Heart left ventricle (tissue), 16 donors: Measurements from ENCODE around the gene LILRA1. TPM values are rescaled to one million over a fixed set of nuclear protein-coding genes. Genes with fewer than 3 reads are reported as not detected.
"Not testable (repeated sequence)": the region's sequence is repeated elsewhere in the genome, so short reads cannot be mapped to it uniquely, and the experiment has no call there.

Source experiments
- ATAC-seq, 4 donors: fragments of 200-7000 bp; cut with Tn5 transposase; one replicate each; pipeline ENCODE4 v1.9.1; 2020 to 2022; ENCODE audit warnings: moderate library complexity in 4 of 4, mild to moderate bottlenecking in 3 of 4, moderate number of reproducible peaks in 1 of 4
- DNase-seq, 5 donors: peaks; one replicate each; pipeline ENCODE4 v3.0.0-alpha.2; 2020
- H3K27ac ChIP-seq, 12 donors: fragments of 200-600 bp; sonication (generic) in 4 of 12; one replicate each; pipeline versions ENCODE4 v1.5.0 to v1.8.0; 2016 to 2022; ENCODE audit warnings: mild to moderate bottlenecking in 2 of 12
- H3K27me3 ChIP-seq, 9 donors: fragments of 200-600 bp; sonication (generic) in 2 of 9; one replicate each; pipeline versions ENCODE4 v1.5.1 to v1.8.0; 2016 to 2022; ENCODE audit warnings: mild to moderate bottlenecking in 3 of 9
- H3K36me3 ChIP-seq, 9 donors: fragments of 200-600 bp; sonication (generic) in 2 of 9; one replicate each; pipeline versions ENCODE4 v1.5.0 to v1.8.0; 2018 to 2022; ENCODE audit warnings: mild to moderate bottlenecking in 2 of 9
- H3K4me1 ChIP-seq, 12 donors: fragments of 200-600 bp; sonication (generic) in 4 of 12; one replicate each; pipeline versions ENCODE4 v1.5.0 to v1.8.0; 2016 to 2022; ENCODE audit warnings: mild to moderate bottlenecking in 3 of 12
- H3K4me3 ChIP-seq, 12 donors: fragments of 200-600 bp; sonication (generic) in 4 of 12; one replicate each; pipeline versions ENCODE4 v1.5.0 to v1.8.0; 2017 to 2022; ENCODE audit warnings: mild to moderate bottlenecking in 9 of 12, moderate library complexity in 4 of 12
- H3K9me3 ChIP-seq, 12 donors: fragments of 200-600 bp; sonication (generic) in 4 of 12; one replicate each; pipeline versions ENCODE4 v1.5.0 to v1.8.0; 2016 to 2022; ENCODE audit warnings: mild to moderate bottlenecking in 1 of 12
- CTCF ChIP-seq, 12 donors: fragments of 200-600 bp; sonication (generic) in 4 of 12; IDR thresholded peaks; one replicate each; pipeline versions ENCODE4 v1.5.0 to v1.8.0; 2018 to 2022; ENCODE audit warnings: antibody characterized with exemption in 12 of 12, mild to moderate bottlenecking in 5 of 12
- POLR2A ChIP-seq, 2 donors: fragments of 450-650 bp; IDR thresholded peaks; one replicate each; pipeline ENCODE4 v1.6.1; 2017; ENCODE audit warnings: antibody characterized with exemption in 2 of 2, mild to moderate bottlenecking in 2 of 2, moderate library complexity in 2 of 2
- WGBS, 4 donors: extraction: QIAGEN DNeasy Blood & Tissue Kit in 2 of 4; methylation state at CpG; one replicate each; pipeline versions ENCODE4 v1.1.5 to v1.1.7; 2013 to 2018; 5-methylcytosine and 5-hydroxymethylcytosine counted together
- intact Hi-C, 10 donors: fragments of 100-400 bp; cut with DNase I; formaldehyde crosslinking; loops; one replicate each; pipeline versions ENCODE4 v1.11.1 to v1.14.2; 2022
- polyA plus RNA-seq, 2 donors: library from polyadenylated mRNA; stranded (reverse); fragments of 200-250 nt; gene quantifications; one replicate each; pipeline ENCODE4 v1.2.3, GENCODE V29; 2013
- total RNA-seq, 9 donors: library from RNA; depleted of rRNA in 2 of 9; stranded (reverse); fragments of >200 nt in 2 of 9; fragmentation: NEBNext Ultra II Directional in 3 of 9; extraction: Animal tissue kit (Norgen Biotek cat#: 25700) in 3 of 9; gene quantifications; one replicate each; pipeline versions ENCODE4 v1.1.0 to v1.2.4, GENCODE V29; 2016 to 2023
- donor health status: ischemic (EF 13 %, LVEDD 7.1; RV severe dilation, severe dysfunction).
- donor health status: healthy with polysubstance abuse.
- donor health status: DM: no; HTN: yes; CAD: no.
- donor health status: DM: no; HTN: no; CAD: no.
- donor health status: ischemic (EF 25% LVEDD 6.9; RV normal size, moderate dysfunction).
- donor health status: ischemic (EF 25% LVEDD 5.7; RV mildly dilated, moderate dysfunction).
- donor health status: healthy.
- donor health status: DM: yes; HTN: yes; CAD: no.
- donor health status: ischemic (EF 35%, LVEDD 5.7; RV mildly dilated, moderate dysfunction).
- donor health status: nonischemic (EF 11% LVEDD 7.7; RV severe dilation, severe dysfunction).
- donor health status: DM: yes; HTN: yes; CAD: no.
- donor health status: PGD.
- donor health status: ischemic (EF 29% LVEDD 5.4; RV normal size, mild dysfunction).
- donor health status: nonischemic (EF 23%, LVEDD 6.1; RV moderate dilation, normal function).

The LILRA1 gene
- total and polyA plus RNA-seq, 11 donors: 0.11 to 7.0 (median 0.44) TPM

GRCh38 chr19:54574051-54574450 lies 19.4 kb upstream of the LILRA1 start:
- 34 to 43% (median 38%) methylated on average over 4 of the region's 4 CpGs for WGBS, 4 donors
- Histone ChIP-seq H3K4me3 (peak overlapping the region in 3 of 12 donors; percentile 9 to 31 (median 15)), H3K27me3 (peaks cover 0 to 13% (median 4%) of the 10 kb centered on the region in 9 donors), H3K4me1 (peaks cover 0 to 12% (median 0%) of the 10 kb centered on the region in 12 donors), H3K36me3 (no peaks in the 10 kb centered on the region), H3K27ac (no peak overlapping the region), H3K9me3 (peaks cover 0 to 4% (median 0%) of the 10 kb centered on the region in 12 donors)
- DNase-seq (no peak), ATAC-seq (no peak)
- TF ChIP-seq CTCF (IDR thresholded peaks at IDR 0.05) (no peak), POLR2A (IDR thresholded peaks at IDR 0.05) (no peak)
- intact Hi-C loops: no loop called here

- no peak for DNase-seq
- H3K4me3 ChIP-seq: peak overlapping the region in 1 of 12 donors; percentile 31
- intact Hi-C loops: loop anchor here in 1 of 10 donors (5.0 kb wide), 1 partner anchor 282 kb away; no protein-coding TSS in a partner anchor
- peaks cover 0 to 13% (median 4%) of the 10 kb centered on the region in 9 donors for H3K27me3 ChIP-seq
- no peaks in the 10 kb centered on the region for H3K36me3 ChIP-seq
- peaks cover 0 to 12% (median 0%) of the 10 kb centered on the region in 12 donors for H3K4me1 ChIP-seq
- peaks cover 0 to 7% (median 0%) of the 10 kb centered on the region in 12 donors for H3K9me3 ChIP-seq
- H3K27ac ChIP-seq: no peak overlapping the region
- no peak for TF ChIP-seq CTCF (IDR thresholded peaks at IDR 0.05)
- no peak for TF ChIP-seq POLR2A (IDR thresholded peaks at IDR 0.05)
- no peak for ATAC-seq
- 68 to 73% (median 70%) methylated on average over 11 to 12 of the region's 12 CpGs for WGBS, 4 donors
Measured at GRCh38 chr19:54574527-54575056, 18.8 kb upstream of the LILRA1 start.

DNA sequence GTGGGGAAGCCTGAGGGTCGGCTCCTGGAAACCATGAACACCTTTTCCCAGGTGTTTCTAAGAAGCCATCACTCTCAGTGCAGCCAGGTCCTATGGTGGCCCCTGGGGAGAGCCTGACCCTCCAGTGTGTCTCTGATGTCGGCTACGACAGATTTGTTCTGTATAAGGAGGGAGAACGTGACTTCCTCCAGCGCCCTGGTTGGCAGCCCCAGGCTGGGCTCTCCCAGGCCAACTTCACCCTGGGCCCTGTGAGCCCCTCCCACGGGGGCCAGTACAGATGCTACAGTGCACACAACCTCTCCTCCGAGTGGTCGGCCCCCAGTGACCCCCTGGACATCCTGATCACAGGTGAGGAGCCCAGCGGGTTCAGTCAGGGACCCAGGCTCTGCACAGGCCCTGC lies 18.2 kb upstream of the LILRA1 start:
- H3K9me3 ChIP-seq, ATAC-seq, DNase-seq, H3K27ac ChIP-seq, H3K4me3 ChIP-seq, H3K36me3 ChIP-seq: not testable (repeated sequence)
- 66 to 76% (median 73%) methylated on average over 9 of the region's 9 CpGs for WGBS, 4 donors
- intact Hi-C loops: loop anchor here in 1 of 10 donors (5.0 kb wide), 1 partner anchor 283 kb away; no protein-coding TSS in a partner anchor
- Histone ChIP-seq H3K4me1 (peaks cover 0 to 12% (median 0%) of the 10 kb centered on the region in 12 donors), H3K27me3 (peaks cover 0 to 13% (median under 1%) of the 10 kb centered on the region in 9 donors)

- H3K36me3 ChIP-seq: no peaks in the 10 kb centered on the region
- no peak overlapping the region for H3K27ac ChIP-seq
- ATAC-seq (peak in 1 of 4 donors; percentile 9), DNase-seq (no peak)
- peaks cover 0 to 12% (median 0%) of the 10 kb centered on the region in 12 donors for H3K4me1 ChIP-seq
- peaks cover 0 to 11% (median 0%) of the 10 kb centered on the region in 12 donors for H3K9me3 ChIP-seq
- intact Hi-C loops: loop anchor here in 2 of 10 donors (2.0 to 5.0 kb wide), 2 partner anchors 280 to 284 kb away; no protein-coding TSS in a partner anchor
- WGBS, 4 donors: 64 to 69% (median 66%) methylated on average over 6 of the region's 6 CpGs
- TF ChIP-seq CTCF (IDR thresholded peaks at IDR 0.05) (no peak), POLR2A (IDR thresholded peaks at IDR 0.05) (no peak)
- peaks cover 0 to 13% (median 0%) of the 10 kb centered on the region in 9 donors for H3K27me3 ChIP-seq
- no peak overlapping the region for H3K4me3 ChIP-seq
Measured at GRCh38 chr19:54576411-54576976, 16.9 kb upstream of the LILRA1 start.
